GM19467 (cell line): ENCODE measurements around the gene SUCNR1.

Experiments
- ATAC-seq: cut with Tn5 transposase; IDR thresholded peaks from one replicate; pipeline ENCODE4 v1.9.1; 2021; ENCODE audit warnings: mild to moderate bottlenecking, moderate library complexity; ENCODE audit not compliant: unreplicated experiment

The SUCNR1 gene

GRCh38 chr3:151933234-151933853 is 59.9 kb downstream of the SUCNR1 start:
- ATAC-seq = no peak
